ENCODE data around the gene CAPN8. TPM values are rescaled to one million over a fixed set of nuclear protein-coding genes. Genes with fewer than 3 reads are reported as not detected.

Gene CAPN8
- total and polyA plus RNA-seq, 2 donors (not counting 1 experiment from before 2014, with no cell fraction given) = 0.37 to 0.52 TPM

DNA sequence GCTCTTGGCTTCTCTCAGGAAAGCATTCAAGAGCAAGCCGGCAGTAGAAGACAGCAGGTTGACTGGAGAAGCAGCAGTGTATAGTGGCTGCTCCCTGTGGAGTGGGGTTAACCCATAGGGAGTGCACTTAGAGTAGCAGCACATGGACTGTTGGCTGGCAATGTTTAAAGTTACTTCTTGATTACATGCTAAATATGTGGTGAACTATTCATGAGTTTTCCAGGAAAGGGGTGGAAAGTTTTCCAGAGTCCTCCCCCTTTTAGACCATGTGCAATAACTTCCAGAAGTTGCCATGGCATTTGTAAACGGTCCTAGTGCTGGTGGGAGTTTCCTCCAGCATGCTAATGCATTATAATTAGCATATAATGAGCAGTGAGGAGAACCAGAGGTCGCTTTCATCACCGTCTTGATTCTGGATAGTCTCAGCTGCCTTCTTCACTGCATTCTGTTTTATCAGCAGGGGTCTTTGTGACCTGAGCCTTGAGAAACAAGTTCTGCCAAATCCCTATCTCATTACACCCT lies 140.5 kb downstream of the CAPN8 start:
- H3K79me2 ChIP-seq (ENCODE audit: control insufficient read depth, insufficient read depth, low read length) = no peaks in the 10 kb centered on the region
- H3K27ac ChIP-seq (ENCODE audit: low read length in 2 of 2) = no peak overlapping the region
- no peak overlapping the region for H2AFZ ChIP-seq (ENCODE audit: insufficient read depth, low read depth, low read length, poor library complexity, severe bottlenecking)
- ChIA-PET POLR2A (no interaction called here), CTCF (no interaction called here)
- H3K4me2 ChIP-seq (replicated peaks; ENCODE audit: low read depth, low read length, poor library complexity, severe bottlenecking) = no peak overlapping the region
- peaks cover 0 to 12% (median 4%) of the 10 kb centered on the region in 3 donors for H3K9me3 ChIP-seq (ENCODE audit: control extremely low read depth in 1 of 3, control insufficient read depth in 2 of 3, insufficient read depth in 1 of 3, low read length in 2 of 3)
- ATAC-seq (ENCODE audit: low read depth) (no peak), DNase-seq (no peak)
- peaks cover 2% of the 10 kb centered on the region for H3K9me3 Mint-ChIP-seq (ENCODE audit: insufficient read depth)
- H3K27ac Mint-ChIP-seq = no peak overlapping the region
- H4K20me1 ChIP-seq (ENCODE audit: control insufficient read depth, insufficient read depth, low read length, poor library complexity, severe bottlenecking) = no peaks in the 10 kb centered on the region
- no peaks in the 10 kb centered on the region for H3K27me3 ChIP-seq (replicated peaks in 1 of 4; ENCODE audit: control extremely low read depth in 1 of 4, control insufficient read depth in 3 of 4, insufficient read depth in 4 of 4, low read length in 3 of 4)
- H3K4me3 Mint-ChIP-seq = no peak overlapping the region
- TF ChIP-seq, protein P1, sequence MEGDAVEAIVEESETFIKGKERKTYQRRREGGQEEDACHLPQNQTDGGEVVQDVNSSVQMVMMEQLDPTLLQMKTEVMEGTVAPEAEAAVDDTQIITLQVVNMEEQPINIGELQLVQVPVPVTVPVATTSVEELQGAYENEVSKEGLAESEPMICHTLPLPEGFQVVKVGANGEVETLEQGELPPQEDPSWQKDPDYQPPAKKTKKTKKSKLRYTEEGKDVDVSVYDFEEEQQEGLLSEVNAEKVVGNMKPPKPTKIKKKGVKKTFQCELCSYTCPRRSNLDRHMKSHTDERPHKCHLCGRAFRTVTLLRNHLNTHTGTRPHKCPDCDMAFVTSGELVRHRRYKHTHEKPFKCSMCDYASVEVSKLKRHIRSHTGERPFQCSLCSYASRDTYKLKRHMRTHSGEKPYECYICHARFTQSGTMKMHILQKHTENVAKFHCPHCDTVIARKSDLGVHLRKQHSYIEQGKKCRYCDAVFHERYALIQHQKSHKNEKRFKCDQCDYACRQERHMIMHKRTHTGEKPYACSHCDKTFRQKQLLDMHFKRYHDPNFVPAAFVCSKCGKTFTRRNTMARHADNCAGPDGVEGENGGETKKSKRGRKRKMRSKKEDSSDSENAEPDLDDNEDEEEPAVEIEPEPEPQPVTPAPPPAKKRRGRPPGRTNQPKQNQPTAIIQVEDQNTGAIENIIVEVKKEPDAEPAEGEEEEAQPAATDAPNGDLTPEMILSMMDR (IDR thresholded peaks at IDR 0.05) = no peak
- TF ChIP-seq EZH2 (IDR thresholded peaks at IDR 0.05; ENCODE audit: borderline replicate concordance, insufficient read depth, low read depth, low read length, poor library complexity, severe bottlenecking) = no peak
- no peaks in the 10 kb centered on the region for H3K4me1 ChIP-seq (ENCODE audit: control insufficient read depth in 2 of 2, insufficient read depth in 2 of 2, low read length in 2 of 2)
- intact Hi-C loops (cut with micrococcal nuclease) = no loop called here
- no peak overlapping the region for H3K4me3 ChIP-seq (ENCODE audit: control extremely low read depth in 1 of 5, extremely low read depth in 1 of 5, insufficient read depth in 1 of 5, low read depth in 2 of 5, low read length in 4 of 5)
- no peaks in the 10 kb centered on the region for H3K4me1 Mint-ChIP-seq
- H3K36me3 ChIP-seq (replicated peaks in 1 of 2; ENCODE audit: control extremely low read depth in 1 of 2, control insufficient read depth in 1 of 2, extremely low read depth in 1 of 2, insufficient read depth in 2 of 2, low read length in 1 of 2) = no peaks in the 10 kb centered on the region
- 77% methylated on average over 3 of the region's 4 CpGs for WGBS (ENCODE audit: insufficient coverage)
- no peak overlapping the region for H3K9ac ChIP-seq (ENCODE audit: low read length)
- H3K27me3 Mint-ChIP-seq = peaks cover 22% of the 10 kb centered on the region

DNA sequence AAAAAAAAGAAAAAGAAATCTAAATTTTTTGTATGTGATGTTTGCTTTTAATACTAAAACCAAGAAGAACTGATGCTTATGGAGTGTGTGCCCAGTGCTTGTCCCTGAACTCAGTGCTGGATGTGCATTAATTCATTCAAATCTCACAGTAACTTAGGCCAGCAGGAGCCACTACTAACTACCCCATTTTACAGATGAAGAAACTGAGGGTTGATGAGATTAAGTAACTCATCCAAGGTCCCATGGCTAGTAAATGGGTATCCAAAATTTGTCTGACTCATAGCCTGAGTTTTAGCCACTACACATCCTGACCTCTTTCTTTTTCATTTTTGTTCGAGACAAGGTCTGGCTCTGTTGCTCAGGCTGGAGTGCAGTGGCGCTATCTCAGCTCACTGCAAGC lies 144.4 kb downstream of the CAPN8 start:
- no peak overlapping the region for H3K9ac ChIP-seq (ENCODE audit: low read length)
- Mint-ChIP-seq H3K9me3 (ENCODE audit: insufficient read depth) (peaks cover 2% of the 10 kb centered on the region), H3K4me1 (no peaks in the 10 kb centered on the region), H3K4me3 (no peak overlapping the region), H3K27ac (no peak overlapping the region), H3K27me3 (peaks cover 22% of the 10 kb centered on the region)
- TF ChIP-seq EZH2 (IDR thresholded peaks at IDR 0.05; ENCODE audit: borderline replicate concordance, insufficient read depth, low read depth, low read length, poor library complexity, severe bottlenecking) = no peak
- TF ChIP-seq, protein P1 (IDR thresholded peaks at IDR 0.05) = no peak
- intact Hi-C loops (cut with micrococcal nuclease) = no loop called here
- H3K9me3 ChIP-seq (ENCODE audit: control extremely low read depth in 1 of 3, control insufficient read depth in 2 of 3, insufficient read depth in 1 of 3, low read length in 2 of 3) = peaks cover 0 to 16% (median 0%) of the 10 kb centered on the region in 3 donors
- H2AFZ ChIP-seq (ENCODE audit: insufficient read depth, low read depth, low read length, poor library complexity, severe bottlenecking) = no peak overlapping the region
- peaks cover 0 to 4% (median 0%) of the 10 kb centered on the region in 4 experiments for H3K27me3 ChIP-seq (replicated peaks in 1 of 4; ENCODE audit: control extremely low read depth in 1 of 4, control insufficient read depth in 3 of 4, insufficient read depth in 4 of 4, low read length in 3 of 4)
- no peak for DNase-seq
- H4K20me1 ChIP-seq (ENCODE audit: control insufficient read depth, insufficient read depth, low read length, poor library complexity, severe bottlenecking) = no peaks in the 10 kb centered on the region
- no peak overlapping the region for H3K27ac ChIP-seq (ENCODE audit: low read length in 2 of 2)
- 86% methylated on average over 1 of the region's 2 CpGs for whole genome bisulfite sequencing (ENCODE audit: insufficient coverage)
- H3K4me3 ChIP-seq (ENCODE audit: control extremely low read depth in 1 of 5, extremely low read depth in 1 of 5, insufficient read depth in 1 of 5, low read depth in 2 of 5, low read length in 4 of 5) = no peak overlapping the region
- no peaks in the 10 kb centered on the region for H3K4me1 ChIP-seq (ENCODE audit: control insufficient read depth in 2 of 2, insufficient read depth in 2 of 2, low read length in 2 of 2)
- no peak overlapping the region for H3K4me2 ChIP-seq (replicated peaks; ENCODE audit: low read depth, low read length, poor library complexity, severe bottlenecking)
- H3K36me3 ChIP-seq (replicated peaks in 1 of 2; ENCODE audit: control extremely low read depth in 1 of 2, control insufficient read depth in 1 of 2, extremely low read depth in 1 of 2, insufficient read depth in 2 of 2, low read length in 1 of 2) = no peaks in the 10 kb centered on the region
- no peak for ATAC-seq (ENCODE audit: low read depth)
- POLR2A ChIA-PET = no interaction called here
- no peaks in the 10 kb centered on the region for H3K79me2 ChIP-seq (ENCODE audit: control insufficient read depth, insufficient read depth, low read length)
- CTCF ChIA-PET = no interaction called here

Measured in B cell (primary cell).